Esophagus muscularis mucosa (tissue), 4 donors: ENCODE data around the gene METAP2. TPM values are rescaled to one million over a fixed set of nuclear protein-coding genes. Genes with fewer than 3 reads are reported as not detected.
A peak's percentile ranks its signal among the peaks of the same experiment; 100 is the strongest.
"Not testable (repeated sequence)": the region's sequence is repeated elsewhere in the genome, so short reads cannot be mapped to it uniquely, and the experiment has no call there.

Experiments used
- DNase-seq: peaks from one replicate; pipeline ENCODE4 v3.0.0-alpha.2; 2017; ENCODE audit errors: extremely low spot score
- H3K27ac ChIP-seq, 4 donors: fragments of 200-600 bp; sonication (generic); replicated peaks in 1 of 4; 1 replicate in 3 of 4; 2 replicates in 1 of 4; pipeline ENCODE4 v1.5.1; 2016 to 2019; ENCODE audit warnings: mild to moderate bottlenecking in 1 of 4
- H3K27me3 ChIP-seq, 4 donors: fragments of 200-600 bp; sonication (generic); one replicate each; pipeline versions ENCODE4 v1.5.1 to v1.6.0; 2016 to 2019
- H3K36me3 ChIP-seq, 4 donors: fragments of 200-600 bp; sonication (generic); one replicate each; pipeline ENCODE4 v1.5.1; 2016 to 2019
- H3K4me1 ChIP-seq, 4 donors: fragments of 200-600 bp; sonication (generic); one replicate each; pipeline ENCODE4 v1.5.1; 2016 to 2019
- H3K4me3 ChIP-seq, 4 donors: fragments of 200-600 bp; sonication (generic); 1 replicate in 2 of 4; 2 replicates in 2 of 4; pipeline ENCODE4 v1.5.1; 2016 to 2019; ENCODE audit warnings: mild to moderate bottlenecking in 4 of 4, moderate library complexity in 1 of 4
- H3K9me3 ChIP-seq, 4 donors: fragments of 200-600 bp; sonication (generic); 1 replicate in 3 of 4; 2 replicates in 1 of 4; pipeline ENCODE4 v1.5.1; 2016 to 2019
- CTCF ChIP-seq, 3 experiments: fragments of 200-600 bp in 2 of 3; fragments of 450-650 bp in 1 of 3; sonication (generic) in 2 of 3; IDR thresholded peaks; one replicate each; pipeline ENCODE4 v1.5.1; 2017 to 2019; ENCODE audit warnings: antibody characterized with exemption in 3 of 3, mild to moderate bottlenecking in 2 of 3, moderate library complexity in 1 of 3
- EP300 ChIP-seq: sonication (generic); formaldehyde crosslinking; IDR thresholded peaks from one replicate; pipeline ENCODE4 v1.6.1; 2017; ENCODE audit warnings: antibody characterized with exemption
- POLR2A ChIP-seq: fragments of 450-650 bp; IDR thresholded peaks from one replicate; pipeline ENCODE4 v1.6.1; 2017; ENCODE audit warnings: antibody characterized with exemption, moderate library complexity, mild to moderate bottlenecking, low read depth
- POLR2AphosphoS5 ChIP-seq, 2 donors: sonication (generic); formaldehyde crosslinking; IDR thresholded peaks; one replicate each; pipeline ENCODE4 v1.6.1; 2017; ENCODE audit warnings: antibody characterized with exemption in 2 of 2
- WGBS: methylation state at CpG from one replicate; pipeline ENCODE4 v1.1.5; 2018; 5-methylcytosine and 5-hydroxymethylcytosine counted together
- intact Hi-C: fragments of 100-400 bp; cut with DNase I; formaldehyde crosslinking; loops from one replicate; pipeline ENCODE4 v1.15.1; 2023
- total RNA-seq, 4 donors: library from RNA; depleted of rRNA; stranded (reverse); fragments of >200 nt; gene quantifications; one replicate each; pipeline versions ENCODE4 v1.1.0 to v1.2.1, GENCODE V29; 2016

METAP2 gene
- total RNA-seq, 4 donors from 2014 or later, result 52.6 to 76.2 (median 69.7) TPM

GRCh38 chr12:95445884-95446505 is 28.0 kb upstream of the METAP2 start:
- DNase-seq, result no peak
- Histone ChIP-seq H3K4me3 (peak overlapping the region in 2 of 4 donors; percentile 12 to 27), H3K27ac (no peak overlapping the region), H3K9me3 (no peaks in the 10 kb centered on the region), H3K4me1 (no peaks in the 10 kb centered on the region), H3K27me3 (no peaks in the 10 kb centered on the region), H3K36me3 (no peaks in the 10 kb centered on the region)
- no peak for TF ChIP-seq POLR2A
- TF ChIP-seq CTCF (IDR thresholded peaks at IDR 0.05), result no peak
- no peak for TF ChIP-seq EP300
- TF ChIP-seq POLR2AphosphoS5 (IDR thresholded peaks at IDR 0.05), result no peak
- WGBS, result 87% methylated on average over 8 of the region's 8 CpGs
- intact Hi-C loops, result no loop called here

GRCh38 chr12:95446506-95446900 is 27.4 kb upstream of the METAP2 start:
- Histone ChIP-seq H3K27ac (no peak overlapping the region), H3K9me3 (no peaks in the 10 kb centered on the region), H3K27me3 (no peaks in the 10 kb centered on the region), H3K4me1 (no peaks in the 10 kb centered on the region), H3K4me3 (peak overlapping the region in 3 of 4 donors; percentile 2 to 27 (median 12)), H3K36me3 (no peaks in the 10 kb centered on the region)
- TF ChIP-seq POLR2AphosphoS5 (IDR thresholded peaks at IDR 0.05) (no peak), CTCF (IDR thresholded peaks at IDR 0.05) (no peak), POLR2A (no peak), EP300 (no peak)
- DNase-seq, result no peak
- intact Hi-C loops, result no loop called here
- 56% methylated on average over 16 of the region's 22 CpGs for WGBS

GRCh38 chr12:95449656-95450055 is 24.3 kb upstream of the METAP2 start:
- DNase-seq, H3K27me3 ChIP-seq, H3K27ac ChIP-seq, H3K36me3 ChIP-seq, H3K4me3 ChIP-seq, H3K4me1 ChIP-seq, H3K9me3 ChIP-seq, intact Hi-C loops: not testable (repeated sequence)
- WGBS, result 92% methylated on average over 1 of the region's 1 CpG

- H3K9me3 ChIP-seq, DNase-seq, H3K27ac ChIP-seq, H3K4me3 ChIP-seq, H3K36me3 ChIP-seq, intact Hi-C loops, H3K27me3 ChIP-seq, H3K4me1 ChIP-seq: not testable (repeated sequence)
- 92% methylated on average over 2 of the region's 2 CpGs for WGBS
Measured at GRCh38 chr12:95452501-95452900, 21.5 kb upstream of the METAP2 start.

- H3K27ac ChIP-seq, H3K4me3 ChIP-seq, H3K27me3 ChIP-seq, intact Hi-C loops, H3K36me3 ChIP-seq, DNase-seq, H3K4me1 ChIP-seq: not testable (repeated sequence)
- WGBS, result 91% methylated on average over 1 of the region's 1 CpG
- peaks cover 0 to 16% (median 8%) of the 10 kb centered on the region in 4 donors for H3K9me3 ChIP-seq
Measured at GRCh38 chr12:95453881-95454280, 20.1 kb upstream of the METAP2 start.

- peaks cover 0 to 16% (median 8%) of the 10 kb centered on the region in 4 donors for H3K9me3 ChIP-seq
- 88% methylated on average over 4 of the region's 6 CpGs for WGBS
- not testable (repeated sequence) for H3K27ac ChIP-seq
Measured at GRCh38 chr12:95454780-95455215, 19.2 kb upstream of the METAP2 start.

GRCh38 chr12:95457605-95458004 is 16.3 kb upstream of the METAP2 start:
- H3K9me3 ChIP-seq, result peaks cover 0 to 16% (median 8%) of the 10 kb centered on the region in 4 donors
- H3K4me3 ChIP-seq, H3K36me3 ChIP-seq, H3K27me3 ChIP-seq, H3K27ac ChIP-seq, H3K4me1 ChIP-seq, intact Hi-C loops, DNase-seq: not testable (repeated sequence)
- 84% methylated on average over 8 of the region's 8 CpGs for WGBS

More at GRCh38 chr12:95454780-95455215, 19.2 kb upstream of the METAP2 start:
- DNase-seq, H3K27me3 ChIP-seq, H3K4me1 ChIP-seq, H3K4me3 ChIP-seq, intact Hi-C loops, H3K36me3 ChIP-seq: not testable (repeated sequence)
